Lung (tissue), 16 donors: ENCODE measurements around the gene APBB1. TPM values are rescaled to one million over a fixed set of nuclear protein-coding genes. Genes with fewer than 3 reads are reported as not detected.

Experiments
- ATAC-seq: fragments of 200-7000 bp; cut with Tn5 transposase; one replicate; pipeline ENCODE4 v1.9.1; 2020; ENCODE audit warnings: moderate number of reproducible peaks; ENCODE audit not compliant: insufficient read depth, low FRiP score
- DNase-seq, 3 donors: peaks; one replicate each; pipeline ENCODE4 v3.0.0-alpha.2; 2013 to 2017
- H3K27ac ChIP-seq, 2 donors: one replicate each; pipeline ENCODE4 v1.5.1; 2013; ENCODE audit warnings: mild to moderate bottlenecking in 2 of 2, moderate library complexity in 2 of 2, control low read depth in 1 of 2, inconsistent platforms in 1 of 2, low read depth in 1 of 2, low read length in 1 of 2
- H3K27me3 ChIP-seq, 3 donors: one replicate each; pipeline ENCODE4 v1.5.1; 2013; ENCODE audit warnings: low read length in 2 of 3; ENCODE audit not compliant: control insufficient read depth in 3 of 3, insufficient read depth in 3 of 3
- H3K36me3 ChIP-seq, 4 donors: one replicate each; pipeline ENCODE4 v1.5.1; 2013; ENCODE audit warnings: low read length in 4 of 4, mild to moderate bottlenecking in 1 of 4, moderate library complexity in 1 of 4; ENCODE audit not compliant: control insufficient read depth in 4 of 4, insufficient read depth in 4 of 4
- H3K4me1 ChIP-seq, 5 donors: one replicate each; pipeline ENCODE4 v1.5.1; 2013; ENCODE audit warnings: low read length in 5 of 5, mild to moderate bottlenecking in 2 of 5, moderate library complexity in 1 of 5; ENCODE audit not compliant: control insufficient read depth in 5 of 5, insufficient read depth in 5 of 5
- H3K4me3 ChIP-seq: one replicate; pipeline ENCODE4 v1.5.1; 2013; ENCODE audit warnings: mild to moderate bottlenecking, control low read depth, moderate library complexity
- H3K9ac ChIP-seq, 2 donors: one replicate each; pipeline ENCODE4 v1.5.1; 2013; ENCODE audit warnings: low read length in 2 of 2, control low read depth in 1 of 2; ENCODE audit not compliant: insufficient read depth in 1 of 2
- H3K9me3 ChIP-seq, 4 donors: one replicate each; pipeline ENCODE4 v1.5.1; 2013; ENCODE audit warnings: low read length in 3 of 4, mild to moderate bottlenecking in 1 of 4, moderate library complexity in 1 of 4; ENCODE audit not compliant: control insufficient read depth in 4 of 4, insufficient read depth in 3 of 4
- CTCF ChIP-seq: IDR thresholded peaks from 2 replicates; pipeline ENCODE4 v1.5.1; 2012; ENCODE audit warnings: mild to moderate bottlenecking; ENCODE audit errors: control extremely low read depth, extremely low read depth
- WGBS, 2 donors: extraction: QIAGEN DNeasy Blood & Tissue Kit; methylation state at CpG; one replicate each; pipeline ENCODE4 v1.1.7; 2013; 5-methylcytosine and 5-hydroxymethylcytosine counted together
- long read RNA-seq, 5 donors: transcript quantifications; one replicate each; lab custom pipeline, GENCODE V29; 2026
- polyA plus RNA-seq, 2 donors: library from polyadenylated mRNA; stranded (reverse); fragments of 200-250 nt; gene quantifications; one replicate each; pipeline ENCODE4 v1.2.1, GENCODE V29; 2013
- total RNA-seq, 2 donors: library from RNA; depleted of rRNA in 1 of 2; stranded (reverse); fragments of >200 nt in 1 of 2; gene quantifications; one replicate each; pipeline ENCODE4 v1.2.1, GENCODE V29; 2014 to 2021
- donor health status: control.
- donor health status: control.
- donor health status: Bipolar disorder and iron deficiency.
- donor health status: healthy.
- donor health status: DM: yes; HTN: yes; CAD: no.

APBB1 gene
- total RNA-seq (10 to 100 TPM; 38.9 to 42.0 TPM), polyA plus RNA-seq (10 to 100 TPM; 18.8 to 22.3 TPM)
- long read RNA-seq, donor 1, transcript APBB1-205 (3 exons, 1,229 nt), result minor isoform, 5 of 15 reads
- long read RNA-seq, donor 1, transcript APBB1-201 (14 exons, 2,636 nt), result major isoform, 8 of 15 reads
- long read RNA-seq, donor 1, partial matches to known transcripts, result 0 of 15 reads
- long read RNA-seq, donor 1, other reads (novel, unspliced or antisense), result 0 of 15 reads
- long read RNA-seq, donor 2, partial matches to known transcripts, result 5 of 8 reads
- long read RNA-seq, donor 2, other reads (novel, unspliced or antisense), result 0 of 8 reads
- long read RNA-seq, donor 3, partial matches to known transcripts, result 0 of 2 reads
- long read RNA-seq, donor 3, other reads (novel, unspliced or antisense), result 0 of 2 reads
- long read RNA-seq, donor 4, partial matches to known transcripts, result 8 of 8 reads
- long read RNA-seq, donor 4, other reads (novel, unspliced or antisense), result 0 of 8 reads
- long read RNA-seq, donor 5, transcript APBB1-201 (14 exons, 2,636 nt), result major isoform, 9 of 12 reads
- long read RNA-seq, donor 5, partial matches to known transcripts, result 0 of 12 reads
- long read RNA-seq, donor 5, other reads (novel, unspliced or antisense), result 0 of 12 reads

- Histone ChIP-seq H3K4me3 (peak within 1 kb of the TSS; percentile 89), H3K9ac (peak within 1 kb of the TSS; percentile 79 to 82), H3K4me1 (peaks cover 0 to 17% (median 3%) of the 10 kb centered on the region in 5 donors), H3K36me3 (no peaks in the 10 kb centered on the region), H3K27me3 (peaks cover 0 to 3% (median 0%) of the 10 kb centered on the region in 3 donors), H3K9me3 (no peaks in the 10 kb centered on the region), H3K27ac (peak within 1 kb of the TSS; percentile 84 to 98)
- 0 to 1% methylated on average over 46 to 75 of the region's 75 CpGs for WGBS, 2 donors
- DNase-seq (peak; percentile 79 to 85 (median 80)), ATAC-seq (peak; percentile 95)
- no peak for TF ChIP-seq CTCF
Observed at GRCh38 chr11:6419009-6419631, at the start of gene APBB1. Gene APBB1, minus strand, starts transcription at chr11:6419094. Its CDS starts 7,747 bp downstream, at chr11:6411347.

DNA sequence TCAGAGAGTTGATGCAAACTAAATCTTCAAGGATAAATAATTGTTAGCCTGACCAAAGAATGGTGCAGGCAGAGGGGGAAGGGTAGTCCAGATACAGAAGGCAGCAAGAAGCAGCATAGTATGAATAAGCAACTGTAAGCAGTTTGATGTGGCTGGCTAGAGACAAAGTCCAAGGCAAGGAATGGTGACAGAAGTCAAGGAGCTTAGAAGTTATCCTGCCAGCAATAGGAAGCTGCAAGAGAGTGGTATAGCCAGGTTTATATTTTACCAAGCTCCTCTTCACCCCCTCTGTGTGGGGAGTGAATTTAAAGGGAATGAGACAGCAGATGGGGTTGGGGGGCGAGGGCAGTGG, 40.2 kb upstream of the APBB1 start:
- no peak overlapping the region for H3K4me3 ChIP-seq
- WGBS, 2 donors, result 77 to 93% methylated on average over 1 of the region's 1 CpG
- H3K9ac ChIP-seq, result no peak overlapping the region
- no peak for TF ChIP-seq CTCF
- H3K27ac ChIP-seq, result no peak overlapping the region
- no peaks in the 10 kb centered on the region for H3K9me3 ChIP-seq
- H3K36me3 ChIP-seq, result peaks cover 14 to 47% (median 26%) of the 10 kb centered on the region in 4 donors
- H3K27me3 ChIP-seq, result no peaks in the 10 kb centered on the region
- no peak for DNase-seq
- no peak for ATAC-seq
- peaks cover 0 to 9% (median 0%) of the 10 kb centered on the region in 5 donors for H3K4me1 ChIP-seq

DNA sequence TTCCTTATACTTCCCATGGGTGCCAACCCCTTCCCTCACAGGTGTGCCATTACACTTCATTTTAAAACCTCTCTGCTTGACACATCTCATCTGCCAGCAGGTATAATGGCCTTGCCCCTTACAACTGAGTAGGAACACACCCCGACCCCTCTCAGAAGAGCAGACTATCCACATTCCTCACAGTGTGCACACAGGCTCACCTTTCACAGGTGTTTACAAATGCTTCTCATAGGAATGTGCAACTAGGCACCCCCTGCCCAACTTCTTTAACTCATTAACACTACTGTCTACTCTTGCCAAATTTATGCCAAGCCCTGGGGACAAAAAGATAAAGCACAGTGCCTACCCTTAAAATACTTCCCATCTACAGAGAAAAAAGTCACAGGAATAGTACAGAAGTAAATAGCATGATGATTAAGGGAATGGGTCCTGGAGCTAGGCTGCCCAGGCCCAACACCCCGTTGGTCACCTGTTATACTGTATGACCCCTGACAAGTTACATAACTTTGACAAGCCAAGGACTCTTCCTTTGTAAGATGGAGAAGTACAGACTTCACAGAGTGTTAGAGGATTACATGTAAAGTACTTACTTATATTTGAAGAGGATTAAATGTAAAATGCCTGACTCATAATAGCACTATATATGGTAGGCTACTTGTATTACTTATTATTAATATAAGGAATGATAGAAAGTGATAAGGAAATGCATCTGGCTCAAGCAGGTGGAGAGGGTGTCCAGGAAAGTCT, 39.6 kb upstream of the APBB1 start:
- H3K27ac ChIP-seq, result peak overlapping the region in 1 of 2 donors; percentile 15
- DNase-seq (peak; percentile 36 to 53 (median 42)), ATAC-seq (peak; percentile 34)
- no peak for TF ChIP-seq CTCF
- no peak overlapping the region for H3K4me3 ChIP-seq
- no peaks in the 10 kb centered on the region for H3K9me3 ChIP-seq
- H3K9ac ChIP-seq, result no peak overlapping the region
- peaks cover 14 to 46% (median 22%) of the 10 kb centered on the region in 4 donors for H3K36me3 ChIP-seq
- H3K27me3 ChIP-seq, result no peaks in the 10 kb centered on the region
- 77 to 84% methylated on average over 2 of the region's 2 CpGs for WGBS, 2 donors
- peaks cover 0 to 9% (median 0%) of the 10 kb centered on the region in 5 donors for H3K4me1 ChIP-seq
